Neutrophil (primary cell): ENCODE measurements around the gene C16orf82.

Source experiments
- H3K27ac ChIP-seq: fragments of 200-600 bp; sonication (generic); 2 replicates; pipeline ENCODE4 v1.5.1; 2016; ENCODE audit warnings: mild to moderate bottlenecking, moderate library complexity
- H3K27me3 ChIP-seq: fragments of 200-600 bp; sonication (generic); 2 replicates; pipeline ENCODE4 v1.6.0; 2016; ENCODE audit warnings: mild to moderate bottlenecking
- H3K36me3 ChIP-seq: fragments of 200-600 bp; sonication (generic); 2 replicates; pipeline ENCODE4 v1.5.1; 2017
- H3K4me1 ChIP-seq, 2 experiments: fragments of 200-600 bp in 1 of 2; sonication (generic) in 1 of 2; 1 replicate in 1 of 2; 2 replicates in 1 of 2; pipeline versions ENCODE4 v1.5.1 to v1.6.1; 2013 to 2016; ENCODE audit warnings: low read depth in 1 of 2, low read length in 1 of 2, mild to moderate bottlenecking in 1 of 2, moderate library complexity in 1 of 2; ENCODE audit not compliant: control insufficient read depth in 1 of 2, insufficient read depth in 1 of 2
- H3K4me3 ChIP-seq, 2 experiments: fragments of 200-600 bp in 1 of 2; sonication (generic) in 1 of 2; 1 replicate in 1 of 2; 2 replicates in 1 of 2; pipeline ENCODE4 v1.5.1; 2013 to 2016; ENCODE audit warnings: low read depth in 1 of 2, low read length in 1 of 2, mild to moderate bottlenecking in 1 of 2, moderate library complexity in 1 of 2
- H3K9me3 ChIP-seq: fragments of 200-600 bp; sonication (generic); 2 replicates; pipeline ENCODE4 v1.5.1; 2016
- CTCF ChIP-seq: fragments of 200-600 bp; sonication (generic); IDR thresholded peaks from 2 replicates; pipeline ENCODE4 v1.5.1; 2016; ENCODE audit warnings: antibody characterized with exemption

C16orf82 gene

GRCh38 chr16:27048316-27048715 is 18.4 kb upstream of the C16orf82 start:
- no peaks in the 10 kb centered on the region for H3K4me1 ChIP-seq
- no peak for TF ChIP-seq CTCF
- H3K9me3 ChIP-seq: no peaks in the 10 kb centered on the region
- no peaks in the 10 kb centered on the region for H3K27me3 ChIP-seq
- no peaks in the 10 kb centered on the region for H3K36me3 ChIP-seq
- H3K27ac ChIP-seq: no peak overlapping the region
- no peak overlapping the region for H3K4me3 ChIP-seq

GRCh38 chr16:27049117-27049516 is 17.6 kb upstream of the C16orf82 start:
- no peaks in the 10 kb centered on the region for H3K4me1 ChIP-seq
- no peak overlapping the region for H3K27ac ChIP-seq
- no peak for TF ChIP-seq CTCF
- H3K36me3 ChIP-seq: no peaks in the 10 kb centered on the region
- H3K9me3 ChIP-seq: no peaks in the 10 kb centered on the region
- no peaks in the 10 kb centered on the region for H3K27me3 ChIP-seq
- no peak overlapping the region for H3K4me3 ChIP-seq

- no peaks in the 10 kb centered on the region for H3K4me1 ChIP-seq
- TF ChIP-seq CTCF: no peak
- no peak overlapping the region for H3K27ac ChIP-seq
- H3K4me3 ChIP-seq: no peak overlapping the region
- H3K27me3 ChIP-seq: no peaks in the 10 kb centered on the region
- H3K9me3 ChIP-seq: no peaks in the 10 kb centered on the region
- no peaks in the 10 kb centered on the region for H3K36me3 ChIP-seq
These were observed 14.7 kb upstream of the C16orf82 start for GRCh38 chr16:27052007-27052406.

- Histone ChIP-seq H3K9me3 (no peaks in the 10 kb centered on the region), H3K36me3 (no peaks in the 10 kb centered on the region), H3K4me1 (no peaks in the 10 kb centered on the region), H3K27me3 (no peaks in the 10 kb centered on the region), H3K27ac (no peak overlapping the region), H3K4me3 (no peak overlapping the region)
- no peak for TF ChIP-seq CTCF
These were observed 12.7 kb upstream of the C16orf82 start for GRCh38 chr16:27053996-27054395.

GRCh38 chr16:27058299-27058698 is 8.4 kb upstream of the C16orf82 start:
- H3K9me3 ChIP-seq: no peaks in the 10 kb centered on the region
- no peak overlapping the region for H3K27ac ChIP-seq
- H3K4me1 ChIP-seq: no peaks in the 10 kb centered on the region
- H3K36me3 ChIP-seq: no peaks in the 10 kb centered on the region
- no peak for TF ChIP-seq CTCF
- no peaks in the 10 kb centered on the region for H3K27me3 ChIP-seq
- no peak overlapping the region for H3K4me3 ChIP-seq

GRCh38 chr16:27070776-27071175 is 4.0 kb downstream of the C16orf82 start:
- H3K27ac ChIP-seq: no peak overlapping the region
- no peak for TF ChIP-seq CTCF
- no peaks in the 10 kb centered on the region for H3K4me1 ChIP-seq
- peaks cover 20% of the 10 kb centered on the region for H3K27me3 ChIP-seq
- H3K9me3 ChIP-seq: no peaks in the 10 kb centered on the region
- H3K4me3 ChIP-seq: no peak overlapping the region
- no peaks in the 10 kb centered on the region for H3K36me3 ChIP-seq
